Upper lobe of left lung (tissue), 4 donors: ENCODE results near the gene UBTD2.

Source experiments
- CTCF ChIP-seq, 6 experiments: fragments of 450-650 bp in 4 of 6; fragments of 200-600 bp in 2 of 6; sonication (generic) in 2 of 6; IDR thresholded peaks; one replicate each; pipeline ENCODE4 v1.5.1; 2016 to 2019; ENCODE audit warnings: antibody characterized with exemption in 6 of 6
- POLR2AphosphoS5 ChIP-seq, 2 donors: sonication (generic); formaldehyde crosslinking; IDR thresholded peaks; one replicate each; pipeline ENCODE4 v1.5.1; 2017; ENCODE audit warnings: antibody characterized with exemption in 2 of 2

GRCh38 chr5:172166030-172166826, 117.3 kb downstream of the UBTD2 start:
- TF ChIP-seq CTCF (IDR thresholded peaks at IDR 0.05) (no peak), POLR2AphosphoS5 (IDR thresholded peaks at IDR 0.05) (no peak)
